Epithelial cell of proximal tubule (primary cell): ENCODE results near the gene LRWD1. TPM values are rescaled to one million over a fixed set of nuclear protein-coding genes. Genes with fewer than 3 reads are reported as not detected.
"Not testable (repeated sequence)": the region's sequence is repeated elsewhere in the genome, so short reads cannot be mapped to it uniquely, and the experiment has no call there.

Experiments used
- DNase-seq: peaks from one replicate; pipeline ENCODE4 v3.0.0-alpha.2; 2011; ENCODE audit warnings: low read depth
- H3K4me3 ChIP-seq: 2 replicates; pipeline ENCODE4 v1.5.1; 2011; ENCODE audit warnings: low read depth, mild to moderate bottlenecking, low read length
- total RNA-seq: library from RNA; depleted of rRNA; stranded (reverse); fragments of >200 nt; gene quantifications from 2 replicates; pipeline ENCODE4 v1.2.3, GENCODE V29; 2015

LRWD1 gene
- total RNA-seq, 1 donor from 2014 or later, result 30.1 TPM

- not testable (repeated sequence) for DNase-seq, H3K4me3 ChIP-seq
These were observed 42.8 kb downstream of the LRWD1 start for GRCh38 chr7:102507410-102508088.

- H3K4me3 ChIP-seq, DNase-seq: not testable (repeated sequence)
These were observed 45.8 kb downstream of the LRWD1 start for GRCh38 chr7:102510575-102510974.

GRCh38 chr7:102511860-102512522 is 47.2 kb downstream of the LRWD1 start:
- not testable (repeated sequence) for H3K4me3 ChIP-seq, DNase-seq

GRCh38 chr7:102512642-102513221 is 47.9 kb downstream of the LRWD1 start:
- DNase-seq, result peak; percentile 0
- peak overlapping the region; percentile 15 for H3K4me3 ChIP-seq

- not testable (repeated sequence) for H3K4me3 ChIP-seq, DNase-seq
These were observed 50.3 kb downstream of the LRWD1 start for GRCh38 chr7:102514881-102515721.

GRCh38 chr7:102515889-102516288 is 51.1 kb downstream of the LRWD1 start:
- DNase-seq, H3K4me3 ChIP-seq: not testable (repeated sequence)

- not testable (repeated sequence) for H3K4me3 ChIP-seq, DNase-seq
These were observed 52.2 kb downstream of the LRWD1 start for GRCh38 chr7:102516951-102517350.

GRCh38 chr7:102517550-102518147 is 52.9 kb downstream of the LRWD1 start, which contains the start of gene RASA4B:
Gene RASA4B, minus strand, starts transcription at chr7:102517777. Its CDS starts 67 bp downstream, at chr7:102517710.
- not testable (repeated sequence) for DNase-seq
- H3K4me3 ChIP-seq, result peak within 1 kb of the TSS; percentile 28

- not testable (repeated sequence) for DNase-seq
These were observed 56.0 kb downstream of the LRWD1 start for GRCh38 chr7:102520797-102521196.

More at GRCh38 chr7:102520797-102521196, 56.0 kb downstream of the LRWD1 start:
- not testable (repeated sequence) for H3K4me3 ChIP-seq

Other genes starting within 250 kb of the LRWD1 start
- 3.8 and 13.6 TPM in 2 replicates for gene SH2B2, start 178.1 kb upstream of the LRWD1 start, total RNA-seq
- gene SPDYE6, start 108.5 kb upstream of the LRWD1 start, total RNA-seq, result not detected in 2 replicates
- gene PRKRIP1, start 68.6 kb upstream of the LRWD1 start, total RNA-seq, result 13.2 and 16.1 TPM in 2 replicates
- 35.7 and 46.6 TPM in 2 replicates for gene ORAI2, start 31.4 kb upstream of the LRWD1 start, total RNA-seq
- gene ALKBH4, start 121 bp upstream of the LRWD1 start, total RNA-seq, result 19.3 and 26.9 TPM in 2 replicates
- 32.8 and 47.4 TPM in 2 replicates for gene POLR2J, start 13.9 kb downstream of the LRWD1 start, total RNA-seq
- gene RASA4B, start 52.8 kb downstream of the LRWD1 start, total RNA-seq, result 1.4 and 2.3 TPM in 2 replicates
- gene UPK3BL2, start 78.7 kb downstream of the LRWD1 start, total RNA-seq, result 1.0 and 2.2 TPM in 2 replicates
- not detected in 2 replicates for gene SPDYE2, start 86.2 kb downstream of the LRWD1 start, total RNA-seq
- gene POLR2J3, start 107.6 kb downstream of the LRWD1 start, total RNA-seq, result 4.8 and 16.9 TPM in 2 replicates
- gene RASA4, start 151.8 kb downstream of the LRWD1 start, total RNA-seq, result 3.0 and 8.1 TPM in 2 replicates
- gene UPK3BL1, start 177.8 kb downstream of the LRWD1 start, total RNA-seq, result 12.1 and 17.3 TPM in 2 replicates
- gene SPDYE2B, start 185.3 kb downstream of the LRWD1 start, total RNA-seq, result not detected in 2 replicates
- gene POLR2J2, start 206.7 kb downstream of the LRWD1 start, total RNA-seq, result 1.3 TPM in 1 of 2 replicates, not detected in the other